ENCODE data around the gene C5orf47.

C5orf47 gene

GRCh38 chr5:174052636-174053035 is 63.7 kb downstream of the C5orf47 start:
- TF ChIP-seq CTCF (IDR thresholded peaks at IDR 0.05; ENCODE audit: control insufficient read depth, extremely low read depth, insufficient read depth), result no peak
- no peak for DNase-seq (ENCODE audit: low read depth)
- H3K4me3 ChIP-seq (ENCODE audit: low read depth, low read length), result no peak overlapping the region

GRCh38 chr5:174053905-174054304 is 64.9 kb downstream of the C5orf47 start:
- no peak for DNase-seq (ENCODE audit: low read depth)
- no peak for TF ChIP-seq CTCF (IDR thresholded peaks at IDR 0.05; ENCODE audit: control insufficient read depth, extremely low read depth, insufficient read depth)
- H3K4me3 ChIP-seq (ENCODE audit: low read depth, low read length), result no peak overlapping the region
